Epithelial cell of proximal tubule (primary cell): Measurements from ENCODE around the gene EXOSC5. TPM values are rescaled to one million over a fixed set of nuclear protein-coding genes. Genes with fewer than 3 reads are reported as not detected.

Source experiments
- DNase-seq: peaks from one replicate; pipeline ENCODE4 v3.0.0-alpha.2; 2011; ENCODE audit warnings: low read depth
- H3K4me3 ChIP-seq: 2 replicates; pipeline ENCODE4 v1.5.1; 2011; ENCODE audit warnings: low read depth, mild to moderate bottlenecking, low read length
- total RNA-seq: library from RNA; depleted of rRNA; stranded (reverse); fragments of >200 nt; gene quantifications from 2 replicates; pipeline ENCODE4 v1.2.3, GENCODE V29; 2015
- TF ChIP-seq, protein P1 (sequence below): conservative IDR thresholded peaks from 2 replicates; pipeline ENCODE4 v1.5.1; 2012; ENCODE audit warnings: low read depth, mild to moderate bottlenecking, low read length

Gene EXOSC5
- total RNA-seq, 1 donor from 2014 or later = 23.7 TPM

DNA sequence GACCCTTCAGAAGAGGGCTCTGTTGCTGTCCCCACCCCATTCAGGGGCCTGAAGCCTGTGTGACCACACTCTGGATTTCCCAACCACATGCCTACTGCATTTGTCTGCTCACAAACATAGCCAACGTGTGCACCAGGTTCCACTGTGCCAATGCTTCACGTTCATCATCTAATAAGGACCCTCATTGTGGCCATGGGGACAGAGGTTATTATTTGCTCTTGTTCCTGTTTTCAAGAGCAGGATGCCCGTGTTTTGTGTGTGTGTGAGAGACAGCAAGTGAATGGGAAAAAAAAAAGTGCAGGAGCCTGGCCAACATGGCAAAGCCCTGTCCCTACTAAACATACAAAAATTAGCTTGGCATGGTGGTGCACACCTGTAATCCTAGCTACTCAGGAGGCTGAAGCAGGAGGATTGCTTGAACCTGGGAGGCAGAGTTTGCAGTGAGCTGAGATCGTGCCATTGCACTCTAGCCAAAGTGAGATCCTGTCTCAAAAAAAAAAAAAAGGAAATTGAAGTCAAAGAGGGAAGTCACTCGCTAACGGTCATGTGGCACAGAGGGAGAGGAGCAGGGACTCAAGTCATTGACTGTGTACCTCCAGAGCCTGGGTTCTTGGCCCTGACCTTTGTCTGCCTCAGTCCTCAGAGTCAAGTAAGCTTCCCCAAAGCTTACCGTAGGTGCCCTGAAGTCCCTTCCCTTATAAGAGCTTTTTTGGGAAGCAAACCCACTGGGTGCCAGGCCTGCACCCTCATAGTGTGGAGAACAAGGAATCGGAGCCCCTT, 23.1 kb upstream of the EXOSC5 start:
- TF ChIP-seq, protein P1, sequence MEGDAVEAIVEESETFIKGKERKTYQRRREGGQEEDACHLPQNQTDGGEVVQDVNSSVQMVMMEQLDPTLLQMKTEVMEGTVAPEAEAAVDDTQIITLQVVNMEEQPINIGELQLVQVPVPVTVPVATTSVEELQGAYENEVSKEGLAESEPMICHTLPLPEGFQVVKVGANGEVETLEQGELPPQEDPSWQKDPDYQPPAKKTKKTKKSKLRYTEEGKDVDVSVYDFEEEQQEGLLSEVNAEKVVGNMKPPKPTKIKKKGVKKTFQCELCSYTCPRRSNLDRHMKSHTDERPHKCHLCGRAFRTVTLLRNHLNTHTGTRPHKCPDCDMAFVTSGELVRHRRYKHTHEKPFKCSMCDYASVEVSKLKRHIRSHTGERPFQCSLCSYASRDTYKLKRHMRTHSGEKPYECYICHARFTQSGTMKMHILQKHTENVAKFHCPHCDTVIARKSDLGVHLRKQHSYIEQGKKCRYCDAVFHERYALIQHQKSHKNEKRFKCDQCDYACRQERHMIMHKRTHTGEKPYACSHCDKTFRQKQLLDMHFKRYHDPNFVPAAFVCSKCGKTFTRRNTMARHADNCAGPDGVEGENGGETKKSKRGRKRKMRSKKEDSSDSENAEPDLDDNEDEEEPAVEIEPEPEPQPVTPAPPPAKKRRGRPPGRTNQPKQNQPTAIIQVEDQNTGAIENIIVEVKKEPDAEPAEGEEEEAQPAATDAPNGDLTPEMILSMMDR = no peak
- no peak overlapping the region for H3K4me3 ChIP-seq
- no peak for DNase-seq

- DNase-seq = no peak
- H3K4me3 ChIP-seq = no peak overlapping the region
- TF ChIP-seq, protein P1 = no peak
Measured at GRCh38 chr19:41416194-41416674, 19.1 kb upstream of the EXOSC5 start.

GRCh38 chr19:41415154-41415571, 18.0 kb upstream of the EXOSC5 start:
- DNase-seq = no peak
- TF ChIP-seq, protein P1 = no peak
- H3K4me3 ChIP-seq = no peak overlapping the region

DNA sequence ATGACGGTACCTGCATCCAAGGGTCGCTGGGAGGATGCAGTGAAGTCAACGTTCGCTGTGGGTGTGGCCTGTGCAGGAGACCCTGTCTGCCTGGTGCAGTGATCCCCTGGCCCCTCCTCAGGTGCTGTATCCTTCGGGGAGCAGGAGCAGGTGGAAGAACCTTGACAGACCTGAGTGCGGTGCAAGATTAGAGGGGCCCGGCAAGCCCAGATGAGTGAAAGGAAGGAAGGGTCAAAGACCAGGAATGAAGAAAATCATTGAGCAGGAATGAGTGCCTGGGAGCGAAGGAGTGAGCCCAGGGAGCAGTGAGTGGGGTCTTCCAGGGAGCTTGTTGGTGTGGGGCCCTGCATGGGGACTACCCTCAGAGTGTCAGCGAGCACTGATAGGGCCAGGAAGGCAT, 17.3 kb upstream of the EXOSC5 start:
- DNase-seq = no peak
- H3K4me3 ChIP-seq = no peak overlapping the region
- TF ChIP-seq, protein P1 = no peak

DNA sequence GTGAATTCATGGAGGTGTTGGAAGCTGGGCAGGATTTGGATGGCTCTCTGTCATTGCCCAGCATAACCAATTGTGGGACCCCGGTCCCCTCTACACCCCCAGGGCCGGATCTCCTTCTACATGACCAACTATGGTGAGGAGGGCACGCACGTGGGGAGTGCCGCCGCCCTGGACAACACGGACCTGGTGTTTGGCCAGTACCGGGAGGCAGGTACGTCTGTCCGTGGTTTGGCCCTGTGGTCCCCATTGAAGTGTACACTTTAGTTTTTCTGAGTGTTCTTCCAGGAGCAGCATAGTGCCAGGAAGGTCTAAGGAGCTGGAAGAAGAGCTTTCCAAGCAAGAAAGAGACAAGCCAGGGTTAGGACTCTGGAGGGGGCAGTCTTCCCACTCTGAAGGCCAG, 16.8 kb upstream of the EXOSC5 start:
- no peak overlapping the region for H3K4me3 ChIP-seq
- no peak for DNase-seq
- TF ChIP-seq, protein P1 = no peak

DNA sequence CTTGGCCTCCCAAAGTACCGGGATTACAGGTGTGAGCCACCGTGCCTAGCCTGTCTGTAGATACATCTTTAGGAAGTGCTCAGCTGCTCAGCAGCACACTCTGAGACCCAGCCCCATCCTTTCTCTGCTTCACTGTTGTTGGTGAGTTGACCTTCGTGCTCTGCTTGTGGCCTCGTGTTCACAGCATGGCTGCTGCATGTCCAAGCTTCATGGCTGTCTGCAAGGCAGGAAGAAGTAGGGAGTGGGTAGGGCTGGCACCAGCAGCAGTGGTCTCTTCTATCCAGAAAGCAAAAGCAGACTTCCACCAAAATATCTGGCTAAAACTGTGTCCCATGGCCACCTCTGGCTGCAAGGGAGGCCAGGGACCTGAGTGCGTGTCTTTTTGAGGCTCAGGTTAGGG, 15.8 kb upstream of the EXOSC5 start:
- no peak for DNase-seq
- TF ChIP-seq, protein P1 = no peak
- H3K4me3 ChIP-seq = no peak overlapping the region

DNA sequence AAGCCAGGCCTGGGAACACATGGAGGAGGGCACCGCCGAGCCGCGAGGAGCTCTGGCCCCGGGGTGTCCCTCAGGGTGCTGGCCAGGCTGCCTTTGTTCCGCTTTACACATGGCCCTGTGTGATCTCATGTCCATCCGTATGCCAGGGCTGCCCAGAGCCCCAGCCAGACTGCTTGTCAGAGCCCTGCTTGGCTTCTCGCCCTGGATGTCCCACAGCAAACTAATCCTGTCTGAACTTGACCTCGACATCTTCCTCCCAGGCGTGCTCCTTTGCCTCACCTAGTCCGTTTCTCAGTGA, 14.8 kb upstream of the EXOSC5 start:
- H3K4me3 ChIP-seq = no peak overlapping the region
- DNase-seq = no peak
- TF ChIP-seq, protein P1 = no peak
